Measurements from ENCODE around the gene DHX57. TPM values are rescaled to one million over a fixed set of nuclear protein-coding genes. Genes with fewer than 3 reads are reported as not detected.
A peak's percentile ranks its signal among the peaks of the same experiment; 100 is the strongest.

The DHX57 gene
- total RNA-seq: 10 to 100 TPM in 3 of 4 donors, 1 to 10 TPM in 1; 5.3 to 31.2 (median 18.6) TPM

GRCh38 chr2:38875576-38876367 lies at the start of gene DHX57, which contains the start of gene MORN2:
DHX57 (minus strand) TSS chr2:38875934; CDS start chr2:38868405, 7,529 bp downstream.
MORN2 (plus strand) TSS chr2:38875976.
- Histone ChIP-seq H3K9me3 (no peaks in the 10 kb centered on the region), H3K36me3 (no peaks in the 10 kb centered on the region), H3K4me1 (no peaks in the 10 kb centered on the region), H3K27ac (peak within 1 kb of the TSS; percentile 66 to 74), H3K27me3 (no peaks in the 10 kb centered on the region), H3K4me3 (peak within 1 kb of the TSS; percentile 62 to 82)
- intact Hi-C loops (cut with DNase I; ENCODE audit: low total_unique reads): no loop called here
- DNase-seq: peak; percentile 85 to 87
- TF ChIP-seq CTCF (IDR thresholded peaks at IDR 0.05) (no peak), POLR2A (IDR thresholded peaks at IDR 0.05) (peak in 1 of 2 donors; percentile 36)

- H3K27ac ChIP-seq: no peak overlapping the region
- no peak for DNase-seq
- no peaks in the 10 kb centered on the region for H3K4me1 ChIP-seq
- no peaks in the 10 kb centered on the region for H3K27me3 ChIP-seq
- intact Hi-C loops (cut with DNase I; ENCODE audit: low total_unique reads): no loop called here
- no peaks in the 10 kb centered on the region for H3K9me3 ChIP-seq
- H3K4me3 ChIP-seq: no peak overlapping the region
- TF ChIP-seq CTCF (IDR thresholded peaks at IDR 0.05): no peak
- TF ChIP-seq POLR2A (IDR thresholded peaks at IDR 0.05): no peak
- no peaks in the 10 kb centered on the region for H3K36me3 ChIP-seq
Observed at GRCh38 chr2:38922902-38923301, 47.2 kb upstream of the DHX57 start.

GRCh38 chr2:38922389-38922788 lies 46.7 kb upstream of the DHX57 start:
- DNase-seq: no peak
- no peak overlapping the region for H3K27ac ChIP-seq
- no peaks in the 10 kb centered on the region for H3K36me3 ChIP-seq
- no peak for TF ChIP-seq CTCF (IDR thresholded peaks at IDR 0.05)
- TF ChIP-seq POLR2A (IDR thresholded peaks at IDR 0.05): no peak
- intact Hi-C loops (cut with DNase I; ENCODE audit: low total_unique reads): no loop called here
- H3K9me3 ChIP-seq: no peaks in the 10 kb centered on the region
- no peak overlapping the region for H3K4me3 ChIP-seq
- H3K27me3 ChIP-seq: no peaks in the 10 kb centered on the region
- H3K4me1 ChIP-seq: no peaks in the 10 kb centered on the region

- Histone ChIP-seq H3K27me3 (no peaks in the 10 kb centered on the region), H3K4me1 (no peaks in the 10 kb centered on the region), H3K9me3 (no peaks in the 10 kb centered on the region), H3K4me3 (no peak overlapping the region), H3K36me3 (no peaks in the 10 kb centered on the region), H3K27ac (no peak overlapping the region)
- intact Hi-C loops (cut with DNase I; ENCODE audit: low total_unique reads): no loop called here
- no peak for DNase-seq
- TF ChIP-seq CTCF (IDR thresholded peaks at IDR 0.05): no peak
- no peak for TF ChIP-seq POLR2A (IDR thresholded peaks at IDR 0.05)
Observed at GRCh38 chr2:38912619-38913018, 36.9 kb upstream of the DHX57 start.

- no peaks in the 10 kb centered on the region for H3K27me3 ChIP-seq
- DNase-seq: no peak
- no peaks in the 10 kb centered on the region for H3K4me1 ChIP-seq
- no peak overlapping the region for H3K27ac ChIP-seq
- H3K36me3 ChIP-seq: no peaks in the 10 kb centered on the region
- TF ChIP-seq CTCF (IDR thresholded peaks at IDR 0.05): no peak
- TF ChIP-seq POLR2A (IDR thresholded peaks at IDR 0.05): no peak
- intact Hi-C loops (cut with DNase I; ENCODE audit: low total_unique reads): no loop called here
- no peaks in the 10 kb centered on the region for H3K9me3 ChIP-seq
- H3K4me3 ChIP-seq: no peak overlapping the region
Observed at GRCh38 chr2:38911191-38911590, 35.5 kb upstream of the DHX57 start.
